Measurements from ENCODE around the gene CDKAL1.

DNA sequence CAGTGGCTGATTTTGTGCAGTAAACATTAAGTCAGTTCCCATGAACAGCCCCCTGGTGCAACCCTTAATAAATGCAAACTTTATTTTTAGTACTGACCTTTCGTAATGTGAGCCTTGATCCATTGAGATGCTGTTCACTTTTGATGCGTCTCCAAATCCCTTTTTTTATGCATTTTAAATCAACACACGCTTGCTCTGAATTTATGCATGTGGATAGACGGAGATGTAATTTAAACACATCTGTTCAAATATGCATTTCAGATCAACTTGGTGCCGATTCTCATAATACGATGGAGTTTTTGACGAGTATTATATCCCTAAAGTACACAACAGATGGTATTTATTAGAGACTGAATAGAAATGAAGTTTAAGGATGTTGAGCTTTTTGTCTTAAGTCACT is 505.7 kb downstream of the CDKAL1 start:
- TF ChIP-seq, protein P1, sequence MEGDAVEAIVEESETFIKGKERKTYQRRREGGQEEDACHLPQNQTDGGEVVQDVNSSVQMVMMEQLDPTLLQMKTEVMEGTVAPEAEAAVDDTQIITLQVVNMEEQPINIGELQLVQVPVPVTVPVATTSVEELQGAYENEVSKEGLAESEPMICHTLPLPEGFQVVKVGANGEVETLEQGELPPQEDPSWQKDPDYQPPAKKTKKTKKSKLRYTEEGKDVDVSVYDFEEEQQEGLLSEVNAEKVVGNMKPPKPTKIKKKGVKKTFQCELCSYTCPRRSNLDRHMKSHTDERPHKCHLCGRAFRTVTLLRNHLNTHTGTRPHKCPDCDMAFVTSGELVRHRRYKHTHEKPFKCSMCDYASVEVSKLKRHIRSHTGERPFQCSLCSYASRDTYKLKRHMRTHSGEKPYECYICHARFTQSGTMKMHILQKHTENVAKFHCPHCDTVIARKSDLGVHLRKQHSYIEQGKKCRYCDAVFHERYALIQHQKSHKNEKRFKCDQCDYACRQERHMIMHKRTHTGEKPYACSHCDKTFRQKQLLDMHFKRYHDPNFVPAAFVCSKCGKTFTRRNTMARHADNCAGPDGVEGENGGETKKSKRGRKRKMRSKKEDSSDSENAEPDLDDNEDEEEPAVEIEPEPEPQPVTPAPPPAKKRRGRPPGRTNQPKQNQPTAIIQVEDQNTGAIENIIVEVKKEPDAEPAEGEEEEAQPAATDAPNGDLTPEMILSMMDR (IDR thresholded peaks at IDR 0.05; ENCODE audit: low read length), result no peak
- TF ChIP-seq EZH2 (optimal IDR thresholded peaks at IDR 0.05; ENCODE audit: low read depth, low read length), result no peak
